ENCODE data around the gene ARHGAP8. TPM values are rescaled to one million over a fixed set of nuclear protein-coding genes. Genes with fewer than 3 reads are reported as not detected.
"Not testable (repeated sequence)": the region's sequence is repeated elsewhere in the genome, so short reads cannot be mapped to it uniquely, and the experiment has no call there.

ARHGAP8 gene
- total RNA-seq, 2 donors from 2014 or later, result 4.7 to 7.1 TPM

GRCh38 chr22:44847892-44848291, 95.5 kb downstream of the ARHGAP8 start:
- H3K4me3 Mint-ChIP-seq, result no peak overlapping the region
- H3K27me3 Mint-ChIP-seq, result peaks cover 6% of the 10 kb centered on the region
- ATAC-seq (no peak), DNase-seq (no peak)
- no peak overlapping the region for H3K27ac Mint-ChIP-seq
- no peaks in the 10 kb centered on the region for H3K9me3 ChIP-seq (ENCODE audit: control insufficient read depth, low read length, poor library complexity, severe bottlenecking)
- H3K36me3 Mint-ChIP-seq (ENCODE audit: low read depth), result no peaks in the 10 kb centered on the region
- peaks cover under 1% of the 10 kb centered on the region for H3K4me1 Mint-ChIP-seq

GRCh38 chr22:44848296-44848741, 95.9 kb downstream of the ARHGAP8 start:
- H3K9me3 ChIP-seq (ENCODE audit: control insufficient read depth, low read length, poor library complexity, severe bottlenecking), result no peaks in the 10 kb centered on the region
- H3K4me1 Mint-ChIP-seq, result peaks cover 3% of the 10 kb centered on the region
- H3K4me3 Mint-ChIP-seq, result no peak overlapping the region
- ATAC-seq (no peak), DNase-seq (no peak)
- H3K36me3 Mint-ChIP-seq (ENCODE audit: low read depth), result no peaks in the 10 kb centered on the region
- H3K27ac Mint-ChIP-seq, result no peak overlapping the region
- H3K27me3 Mint-ChIP-seq, result peaks cover 6% of the 10 kb centered on the region

GRCh38 chr22:44848791-44849420, 96.5 kb downstream of the ARHGAP8 start:
- Mint-ChIP-seq H3K36me3 (ENCODE audit: low read depth) (no peaks in the 10 kb centered on the region), H3K27ac (no peak overlapping the region), H3K4me1 (peaks cover 3% of the 10 kb centered on the region), H3K27me3 (peaks cover 6% of the 10 kb centered on the region), H3K4me3 (no peak overlapping the region)
- no peak for ATAC-seq
- DNase-seq, result no peak
- H3K9me3 ChIP-seq (ENCODE audit: control insufficient read depth, low read length, poor library complexity, severe bottlenecking), result no peaks in the 10 kb centered on the region

GRCh38 chr22:44850946-44851345, 98.6 kb downstream of the ARHGAP8 start:
- Mint-ChIP-seq H3K36me3 (ENCODE audit: low read depth) (no peaks in the 10 kb centered on the region), H3K4me3 (no peak overlapping the region), H3K27ac (no peak overlapping the region), H3K4me1 (peaks cover 3% of the 10 kb centered on the region), H3K27me3 (peaks cover 6% of the 10 kb centered on the region)
- H3K9me3 ChIP-seq (ENCODE audit: control insufficient read depth, low read length, poor library complexity, severe bottlenecking), result no peaks in the 10 kb centered on the region
- DNase-seq (no peak), ATAC-seq (no peak)

GRCh38 chr22:44854641-44855040, 102.3 kb downstream of the ARHGAP8 start:
- DNase-seq; H3K9me3 ChIP-seq (ENCODE audit: control insufficient read depth, low read length, poor library complexity, severe bottlenecking); H3K4me3 Mint-ChIP-seq; H3K27me3 Mint-ChIP-seq; H3K4me1 Mint-ChIP-seq; H3K36me3 Mint-ChIP-seq (ENCODE audit: low read depth); H3K27ac Mint-ChIP-seq; ATAC-seq: not testable (repeated sequence)

GRCh38 chr22:44855855-44856254, 103.5 kb downstream of the ARHGAP8 start:
- no peaks in the 10 kb centered on the region for H3K36me3 Mint-ChIP-seq (ENCODE audit: low read depth)
- DNase-seq, result no peak
- H3K4me1 Mint-ChIP-seq, result peaks cover 3% of the 10 kb centered on the region
- no peaks in the 10 kb centered on the region for H3K9me3 ChIP-seq (ENCODE audit: control insufficient read depth, low read length, poor library complexity, severe bottlenecking)
- H3K27me3 Mint-ChIP-seq, result no peaks in the 10 kb centered on the region
- no peak overlapping the region for H3K27ac Mint-ChIP-seq
- no peak for ATAC-seq
- no peak overlapping the region for H3K4me3 Mint-ChIP-seq

GRCh38 chr22:44858819-44859218, 106.4 kb downstream of the ARHGAP8 start:
- not testable (repeated sequence) for H3K36me3 Mint-ChIP-seq (ENCODE audit: low read depth); ATAC-seq; H3K27ac Mint-ChIP-seq; H3K4me1 Mint-ChIP-seq; H3K9me3 ChIP-seq (ENCODE audit: control insufficient read depth, low read length, poor library complexity, severe bottlenecking); H3K4me3 Mint-ChIP-seq; H3K27me3 Mint-ChIP-seq; DNase-seq

- Mint-ChIP-seq H3K4me3 (no peak overlapping the region), H3K27me3 (peaks cover 8% of the 10 kb centered on the region), H3K27ac (no peak overlapping the region), H3K36me3 (ENCODE audit: low read depth) (no peaks in the 10 kb centered on the region), H3K4me1 (no peaks in the 10 kb centered on the region)
- H3K9me3 ChIP-seq (ENCODE audit: control insufficient read depth, low read length, poor library complexity, severe bottlenecking), result no peaks in the 10 kb centered on the region
- no peak for ATAC-seq
- no peak for DNase-seq
Measured at GRCh38 chr22:44859641-44860040, 107.3 kb downstream of the ARHGAP8 start.

GRCh38 chr22:44860311-44860710, 107.9 kb downstream of the ARHGAP8 start:
- Mint-ChIP-seq H3K4me1 (no peaks in the 10 kb centered on the region), H3K27ac (no peak overlapping the region), H3K4me3 (no peak overlapping the region), H3K27me3 (peaks cover 8% of the 10 kb centered on the region), H3K36me3 (ENCODE audit: low read depth) (no peaks in the 10 kb centered on the region)
- no peak for DNase-seq
- ATAC-seq, result no peak
- no peaks in the 10 kb centered on the region for H3K9me3 ChIP-seq (ENCODE audit: control insufficient read depth, low read length, poor library complexity, severe bottlenecking)

GRCh38 chr22:44861245-44861644, 108.9 kb downstream of the ARHGAP8 start:
- H3K4me3 Mint-ChIP-seq, result no peak overlapping the region
- H3K36me3 Mint-ChIP-seq (ENCODE audit: low read depth), result no peaks in the 10 kb centered on the region
- H3K9me3 ChIP-seq (ENCODE audit: control insufficient read depth, low read length, poor library complexity, severe bottlenecking), result no peaks in the 10 kb centered on the region
- H3K4me1 Mint-ChIP-seq, result no peaks in the 10 kb centered on the region
- no peak overlapping the region for H3K27ac Mint-ChIP-seq
- ATAC-seq, result no peak
- DNase-seq, result no peak
- peaks cover 8% of the 10 kb centered on the region for H3K27me3 Mint-ChIP-seq

- DNase-seq (no peak), ATAC-seq (no peak)
- H3K36me3 Mint-ChIP-seq (ENCODE audit: low read depth), result peaks cover 2% of the 10 kb centered on the region
- H3K9me3 ChIP-seq (ENCODE audit: control insufficient read depth, low read length, poor library complexity, severe bottlenecking), result no peaks in the 10 kb centered on the region
- peaks cover 2% of the 10 kb centered on the region for H3K4me1 Mint-ChIP-seq
- H3K27me3 Mint-ChIP-seq, result peaks cover 8% of the 10 kb centered on the region
- no peak overlapping the region for H3K4me3 Mint-ChIP-seq
- H3K27ac Mint-ChIP-seq, result no peak overlapping the region
Measured at GRCh38 chr22:44862281-44862680, 109.9 kb downstream of the ARHGAP8 start.

GRCh38 chr22:44862981-44863860, 110.8 kb downstream of the ARHGAP8 start:
- H3K27ac Mint-ChIP-seq, result no peak overlapping the region
- DNase-seq (no peak), ATAC-seq (no peak)
- H3K9me3 ChIP-seq (ENCODE audit: control insufficient read depth, low read length, poor library complexity, severe bottlenecking), result no peaks in the 10 kb centered on the region
- no peak overlapping the region for H3K4me3 Mint-ChIP-seq
- peaks cover 8% of the 10 kb centered on the region for H3K27me3 Mint-ChIP-seq
- H3K36me3 Mint-ChIP-seq (ENCODE audit: low read depth), result peaks cover 2% of the 10 kb centered on the region
- peaks cover 2% of the 10 kb centered on the region for H3K4me1 Mint-ChIP-seq

- H3K4me1 Mint-ChIP-seq, result peaks cover 2% of the 10 kb centered on the region
- DNase-seq (no peak), ATAC-seq (no peak)
- no peaks in the 10 kb centered on the region for H3K9me3 ChIP-seq (ENCODE audit: control insufficient read depth, low read length, poor library complexity, severe bottlenecking)
- no peak overlapping the region for H3K4me3 Mint-ChIP-seq
- H3K27me3 Mint-ChIP-seq, result peaks cover 17% of the 10 kb centered on the region
- peaks cover 2% of the 10 kb centered on the region for H3K36me3 Mint-ChIP-seq (ENCODE audit: low read depth)
- no peak overlapping the region for H3K27ac Mint-ChIP-seq
Measured at GRCh38 chr22:44865193-44866057, 113.0 kb downstream of the ARHGAP8 start.
